Right lobe of liver (tissue), 6 donors: Measurements from ENCODE around the gene BID. TPM values are rescaled to one million over a fixed set of nuclear protein-coding genes. Genes with fewer than 3 reads are reported as not detected.

Experiments
- ATAC-seq, 4 donors: fragments of 200-7000 bp; cut with Tn5 transposase; one replicate each; pipeline ENCODE4 v1.9.1; 2020; ENCODE audit warnings: mild to moderate bottlenecking in 4 of 4, moderate library complexity in 4 of 4
- DNase-seq, 3 donors: peaks; one replicate each; pipeline ENCODE4 v3.0.0-alpha.2; 2020
- H3K27ac ChIP-seq, 3 donors: fragments of 200-600 bp; one replicate each; pipeline ENCODE4 v1.8.0; 2022
- H3K27me3 ChIP-seq, 2 donors: fragments of 200-600 bp; one replicate each; pipeline ENCODE4 v1.8.0; 2022
- H3K36me3 ChIP-seq, 4 donors: fragments of 200-600 bp; sonication (generic) in 1 of 4; one replicate each; pipeline versions ENCODE4 v1.5.1 to v1.8.0; 2017 to 2022; ENCODE audit warnings: control low read depth in 1 of 4
- H3K4me1 ChIP-seq, 4 donors: fragments of 200-600 bp; sonication (generic) in 1 of 4; one replicate each; pipeline versions ENCODE4 v1.5.1 to v1.8.0; 2017 to 2022; ENCODE audit warnings: control low read depth in 1 of 4
- H3K4me3 ChIP-seq, 3 donors: fragments of 200-600 bp; one replicate each; pipeline ENCODE4 v1.8.0; 2022
- H3K9me3 ChIP-seq, 4 donors: fragments of 200-600 bp; sonication (generic) in 1 of 4; one replicate each; pipeline versions ENCODE4 v1.5.1 to v1.8.0; 2017 to 2022; ENCODE audit warnings: control low read depth in 1 of 4
- POLR2A ChIP-seq: fragments of 450-650 bp; IDR thresholded peaks from one replicate; pipeline ENCODE4 v1.6.1; 2017; ENCODE audit warnings: antibody characterized with exemption, mild to moderate bottlenecking
- WGBS: methylation state at CpG from one replicate; pipeline ENCODE4 v1.1.6; 2018; ENCODE audit warnings: low coverage, low lambda C conversion rate; ENCODE audit not compliant: insufficient coverage; ENCODE audit errors: missing lambda C conversion rate; 5-methylcytosine and 5-hydroxymethylcytosine counted together
- intact Hi-C, 2 donors: fragments of 100-400 bp; cut with DNase I; formaldehyde crosslinking; loops; one replicate each; pipeline versions ENCODE4 v1.11.2 to v1.14.1; 2022
- total RNA-seq, 6 experiments: library from RNA; depleted of rRNA in 2 of 6; stranded (reverse); fragments of >200 nt in 2 of 6; fragmentation: NEBNext Ultra II Directional in 3 of 6; extraction: Animal tissue kit (Norgen Biotek cat#: 25700) in 3 of 6; gene quantifications; one replicate each; pipeline versions ENCODE4 v1.1.0 to v1.2.4, GENCODE V29; 2016 to 2023
- TF ChIP-seq, protein P1 (sequence below), 4 donors: fragments of 200-600 bp in 3 of 4; fragments of 450-650 bp in 1 of 4; IDR thresholded peaks; one replicate each; pipeline versions ENCODE4 v1.5.1 to v1.8.0; 2016 to 2022; ENCODE audit warnings: antibody characterized with exemption in 4 of 4, mild to moderate bottlenecking in 2 of 4
- donor health status: DM: no; HTN: yes; CAD: no.
- donor health status: DM: no; HTN: no; CAD: no.
- donor health status: DM: no; HTN: no; CAD: no.
- donor health status: DM: no; HTN: yes; CAD: no.
- donor health status: DM: no; HTN: yes; CAD: no.

Gene BID
- total RNA-seq, 6 experiments from 2014 or later: 30.5 to 57.3 (median 36.2) TPM

DNA sequence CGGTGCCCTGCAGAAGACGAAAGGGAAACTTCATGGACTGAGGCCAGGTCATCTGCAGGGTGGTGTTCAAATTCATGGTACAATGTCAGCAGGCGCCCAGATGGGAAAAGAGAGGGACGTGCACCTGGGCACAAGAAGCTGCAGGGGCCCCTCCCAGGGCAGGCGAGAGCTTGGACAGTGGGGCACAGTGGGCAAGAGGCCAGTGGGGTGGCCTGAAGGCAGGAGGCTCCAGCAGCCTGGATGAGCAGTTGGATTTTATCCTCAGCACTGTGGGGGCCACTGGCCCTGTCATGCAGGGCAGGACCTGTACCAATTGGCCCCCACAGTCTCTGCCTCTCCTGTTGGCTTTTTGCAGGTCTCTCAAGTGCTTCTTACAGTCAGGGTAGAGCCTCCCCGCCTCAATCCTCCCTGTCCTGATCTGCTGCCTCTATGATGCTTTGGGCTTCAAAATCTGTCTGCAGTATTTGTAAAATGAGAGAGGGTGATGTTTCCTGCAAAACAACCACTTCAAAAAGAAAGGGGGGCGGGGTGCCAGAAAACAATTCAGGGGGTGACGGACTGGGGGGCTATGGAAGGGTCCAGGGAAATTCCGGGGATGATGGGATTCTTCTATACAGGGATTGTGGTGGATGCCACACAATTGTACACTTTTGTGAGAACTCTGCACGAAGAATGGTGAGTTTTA is 1.7 kb upstream of the BID start:
- Histone ChIP-seq H3K4me1 (peaks cover 0 to 12% (median 2%) of the 10 kb centered on the region in 4 donors), H3K36me3 (no peaks in the 10 kb centered on the region), H3K4me3 (no peak overlapping the region), H3K9me3 (no peaks in the 10 kb centered on the region), H3K27me3 (no peaks in the 10 kb centered on the region), H3K27ac (peak overlapping the region in 1 of 3 donors; percentile 83)
- DNase-seq (no peak), ATAC-seq (no peak)
- 77% methylated on average over 5 of the region's 10 CpGs for WGBS
- intact Hi-C loops: no loop called here
- TF ChIP-seq, protein P1, sequence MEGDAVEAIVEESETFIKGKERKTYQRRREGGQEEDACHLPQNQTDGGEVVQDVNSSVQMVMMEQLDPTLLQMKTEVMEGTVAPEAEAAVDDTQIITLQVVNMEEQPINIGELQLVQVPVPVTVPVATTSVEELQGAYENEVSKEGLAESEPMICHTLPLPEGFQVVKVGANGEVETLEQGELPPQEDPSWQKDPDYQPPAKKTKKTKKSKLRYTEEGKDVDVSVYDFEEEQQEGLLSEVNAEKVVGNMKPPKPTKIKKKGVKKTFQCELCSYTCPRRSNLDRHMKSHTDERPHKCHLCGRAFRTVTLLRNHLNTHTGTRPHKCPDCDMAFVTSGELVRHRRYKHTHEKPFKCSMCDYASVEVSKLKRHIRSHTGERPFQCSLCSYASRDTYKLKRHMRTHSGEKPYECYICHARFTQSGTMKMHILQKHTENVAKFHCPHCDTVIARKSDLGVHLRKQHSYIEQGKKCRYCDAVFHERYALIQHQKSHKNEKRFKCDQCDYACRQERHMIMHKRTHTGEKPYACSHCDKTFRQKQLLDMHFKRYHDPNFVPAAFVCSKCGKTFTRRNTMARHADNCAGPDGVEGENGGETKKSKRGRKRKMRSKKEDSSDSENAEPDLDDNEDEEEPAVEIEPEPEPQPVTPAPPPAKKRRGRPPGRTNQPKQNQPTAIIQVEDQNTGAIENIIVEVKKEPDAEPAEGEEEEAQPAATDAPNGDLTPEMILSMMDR (IDR thresholded peaks at IDR 0.05): no peak
- no peak for TF ChIP-seq POLR2A

DNA sequence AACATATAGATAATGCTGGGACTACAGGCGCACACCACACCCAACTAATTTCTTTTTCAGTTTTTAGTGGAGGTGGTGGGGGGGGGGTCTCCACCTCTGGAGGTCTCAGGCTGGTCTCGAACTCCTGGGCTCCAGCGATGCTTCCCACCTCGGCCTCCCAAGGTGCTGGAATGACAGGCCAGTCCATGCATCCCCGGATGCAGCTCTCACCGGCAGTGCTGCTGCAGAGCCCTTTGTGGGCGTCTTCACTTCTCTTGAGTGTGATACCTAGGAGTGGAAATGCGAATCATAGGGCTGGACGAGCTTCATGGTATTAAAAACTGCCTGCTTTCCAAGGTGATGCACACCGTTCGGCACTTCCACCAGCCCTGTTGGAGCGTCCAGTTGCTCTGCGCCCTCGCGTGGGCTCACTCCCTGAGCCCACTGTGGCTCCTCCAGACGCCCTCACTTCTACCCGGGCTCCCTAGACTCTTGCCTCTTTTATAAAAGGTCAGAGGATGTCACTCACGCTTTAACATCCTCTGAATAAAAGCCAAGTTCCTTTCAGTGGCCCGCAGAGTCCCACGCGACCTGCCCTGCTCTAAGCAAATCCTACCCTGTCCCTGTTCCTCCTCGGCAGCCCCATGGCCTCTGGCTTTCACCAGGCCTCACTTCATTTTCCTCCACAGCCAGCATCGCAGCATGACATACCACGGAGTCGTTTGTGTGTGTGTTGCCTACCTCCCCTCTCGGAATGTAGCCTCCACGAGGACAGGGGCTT is 837 bp upstream of the BID start:
- H3K4me3 ChIP-seq: no peak overlapping the region
- 44% methylated on average over 9 of the region's 27 CpGs for WGBS

GRCh38 chr22:17773606-17774205 is 563 bp downstream of the BID start:
- no peaks in the 10 kb centered on the region for H3K36me3 ChIP-seq
- peak overlapping the region; percentile 82 to 96 (median 87) for H3K27ac ChIP-seq
- intact Hi-C loops: no loop called here
- ATAC-seq (peak; percentile 7 to 38 (median 23)), DNase-seq (peak; percentile 69 to 80 (median 71))
- TF ChIP-seq, protein P1 (IDR thresholded peaks at IDR 0.05): no peak
- TF ChIP-seq POLR2A: no peak
- H3K4me1 ChIP-seq: peaks cover 0 to 33% (median 12%) of the 10 kb centered on the region in 4 donors
- peak overlapping the region; percentile 61 to 83 (median 64) for H3K4me3 ChIP-seq
- H3K9me3 ChIP-seq: no peaks in the 10 kb centered on the region
- H3K27me3 ChIP-seq: no peaks in the 10 kb centered on the region
- no CpG with 5 or more reads among the region's 47 CpGs for WGBS

More for the DNA sequence above, 837 bp upstream of the BID start:
- no peak for TF ChIP-seq POLR2A
- TF ChIP-seq, protein P1 (IDR thresholded peaks at IDR 0.05): no peak
- ATAC-seq (no peak), DNase-seq (no peak)
- no peaks in the 10 kb centered on the region for H3K36me3 ChIP-seq
- H3K27me3 ChIP-seq: no peaks in the 10 kb centered on the region
- H3K9me3 ChIP-seq: no peaks in the 10 kb centered on the region
- intact Hi-C loops: no loop called here
- peaks cover 0 to 19% (median 6%) of the 10 kb centered on the region in 4 donors for H3K4me1 ChIP-seq
- H3K27ac ChIP-seq: peak overlapping the region in 2 of 3 donors; percentile 82 to 96

- TF ChIP-seq, protein P1 (IDR thresholded peaks at IDR 0.05): no peak
- TF ChIP-seq POLR2A: no peak
- Histone ChIP-seq H3K4me1 (peaks cover 0 to 38% (median 14%) of the 10 kb centered on the region in 4 donors), H3K27me3 (no peaks in the 10 kb centered on the region), H3K36me3 (no peaks in the 10 kb centered on the region), H3K9me3 (no peaks in the 10 kb centered on the region), H3K27ac (peak overlapping the region; percentile 3 to 96 (median 87)), H3K4me3 (peak overlapping the region; percentile 61 to 83 (median 64))
- no peak for ATAC-seq
- intact Hi-C loops: no loop called here
- WGBS: 33% methylated on average over 7 of the region's 18 CpGs
- no peak for DNase-seq
These were observed 1.2 kb downstream of the BID start for GRCh38 chr22:17772958-17773605.
